ENCODE data around the gene NAALADL2. TPM values are rescaled to one million over a fixed set of nuclear protein-coding genes. Genes with fewer than 3 reads are reported as not detected.

NAALADL2 gene
- total and polyA plus RNA-seq, 2 of the 4 experiments (the other 2 are of a cell fraction): 3.8 to 19.2 TPM

GRCh38 chr3:175417426-175417825 lies 558.3 kb downstream of the NAALADL2 start:
- in situ Hi-C loops (cut with MboI; ENCODE audit: low sequenced_read_pairs): no loop called here
- DNase-seq (no peak), ATAC-seq (ENCODE audit: low read depth) (no peak)
- Histone ChIP-seq H2AK9ac (replicated peaks; ENCODE audit: low read depth, low read length, poor library complexity) (no peak overlapping the region), H3K79me1 (ENCODE audit: low read depth in 1 of 2, low read length in 2 of 2) (no peaks in the 10 kb centered on the region), H3K18ac (ENCODE audit: low read depth, low read length) (no peak overlapping the region), H3K14ac (replicated peaks; ENCODE audit: low read depth, low read length) (no peak overlapping the region), H3K4ac (ENCODE audit: low read depth, low read length) (no peak overlapping the region), H2BK20ac (ENCODE audit: low read depth, low read length) (no peak overlapping the region), H3K23ac (ENCODE audit: low read depth, low read length) (no peak overlapping the region), H4K20me1 (ENCODE audit: insufficient read depth, low read length) (no peaks in the 10 kb centered on the region), H3K9me1 (ENCODE audit: insufficient read depth, low read length) (no peaks in the 10 kb centered on the region), H4K5ac (ENCODE audit: low read depth, low read length) (no peak overlapping the region), H3K9me3 (ENCODE audit: control insufficient read depth, insufficient read depth, low read length) (no peaks in the 10 kb centered on the region), H3K27ac (ENCODE audit: insufficient read depth, low read length) (no peak overlapping the region), H4K91ac (ENCODE audit: insufficient read depth, low read depth, low read length) (no peak overlapping the region), H2BK15ac (ENCODE audit: low read depth, low read length) (0 out of 3 replicates have a peak overlapping the region, but pooled peaks have one; percentile 44), H2BK120ac (ENCODE audit: low read depth, low read length) (no peak overlapping the region), H2AFZ (replicated peaks; ENCODE audit: low read length, poor library complexity) (no peak overlapping the region), H3K36me3 (ENCODE audit: control insufficient read depth, insufficient read depth, low read length) (no peaks in the 10 kb centered on the region), H3K4me3 (ENCODE audit: insufficient read depth, low read depth, low read length) (no peak overlapping the region), H2AK5ac (ENCODE audit: low read depth, low read length) (no peak overlapping the region), H4K8ac (ENCODE audit: low read depth in 2 of 2, low read length in 2 of 2) (no peak overlapping the region; a peak in 1 of 4 replicates), H3K4me2 (ENCODE audit: low read depth, low read length) (no peak overlapping the region), H3K4me1 (ENCODE audit: control insufficient read depth, insufficient read depth, low read length) (no peaks in the 10 kb centered on the region), H3K9ac (ENCODE audit: low read depth, low read length) (no peak overlapping the region), H3K27me3 (ENCODE audit: control insufficient read depth, insufficient read depth, low read length) (no peaks in the 10 kb centered on the region), H2BK5ac (ENCODE audit: low read depth, low read length, poor library complexity, severe bottlenecking) (no peak overlapping the region), H3K56ac (ENCODE audit: extremely low read depth, insufficient read depth, low read length) (no peak overlapping the region)
- BruUV-seq (replicated peaks): no TSS peak
- TF ChIP-seq RFX5 (IDR thresholded peaks at IDR 0.05; ENCODE audit: low read depth, low read length): no peak
- TF ChIP-seq RCOR1 (IDR thresholded peaks at IDR 0.05; ENCODE audit: insufficient replicate concordance, low read length): no peak
- no peak for TF ChIP-seq SMC3 (IDR thresholded peaks at IDR 0.05; ENCODE audit: low read depth, low read length)
- POLR2A ChIA-PET (ENCODE audit: unreplicated experiment): no interaction called here
- intact Hi-C loops (cut with micrococcal nuclease): no loop called here
- dilution Hi-C loops (cut with HindIII; ENCODE audit: low sequenced_read_pairs, unreplicated experiment): no loop called here
- WGBS, 2 experiments (ENCODE audit: extremely low coverage in 2 of 2, insufficient read length in 1 of 2): no CpG with 5 or more reads among the region's 1 CpG
- CTCF ChIA-PET: no interaction called here

All from IMR-90 (cell line).